HFFc6 (cell line): Measurements from ENCODE around the gene CPVL. TPM values are rescaled to one million over a fixed set of nuclear protein-coding genes. Genes with fewer than 3 reads are reported as not detected.

Experiments used
- DNase-seq: peaks from one replicate; pipeline ENCODE4 v3.0.0-alpha.2; 2018
- H3K27ac Mint-ChIP-seq: 2 replicates; pipeline ENCODE4 v1.8.0; 2020; ENCODE audit warnings: mild to moderate bottlenecking, mixed read lengths
- H3K27me3 Mint-ChIP-seq: 2 replicates; pipeline ENCODE4 v1.8.0; 2021; ENCODE audit warnings: mild to moderate bottlenecking, moderate library complexity, mixed read lengths; ENCODE audit not compliant: insufficient read depth
- H3K36me3 Mint-ChIP-seq: 2 replicates; pipeline ENCODE4 v1.8.0; 2021; ENCODE audit warnings: low read depth, mixed read lengths
- H3K4me1 Mint-ChIP-seq: 2 replicates; pipeline ENCODE4 v1.8.0; 2020; ENCODE audit warnings: low read depth, mixed read lengths
- H3K4me3 Mint-ChIP-seq: 2 replicates; pipeline ENCODE4 v1.8.0; 2020; ENCODE audit warnings: mild to moderate bottlenecking, moderate library complexity, mixed read lengths
- H3K9me3 Mint-ChIP-seq: 2 replicates; pipeline ENCODE4 v1.8.0; 2020; ENCODE audit warnings: mild to moderate bottlenecking, mixed read lengths
- CTCF ChIP-seq: fragments of 200-600 bp; sonication (generic); IDR thresholded peaks from 2 replicates; pipeline ENCODE4 v1.5.0; 2021; ENCODE audit warnings: antibody characterized with exemption, mild to moderate bottlenecking
- total RNA-seq, 6 experiments: library from RNA; stranded (reverse); fragmentation: NEBNext Ultra II Directional; extraction: Animal tissue kit (Norgen Biotek cat#: 25700); gene quantifications; 2 replicates in 1 of 6; 3 replicates in 5 of 6; pipeline ENCODE4 v1.2.3, GENCODE V29; 2021

The CPVL gene
- total RNA-seq, 6 experiments from 2014 or later: not detected

- H3K4me3 Mint-ChIP-seq: no peak overlapping the region
- H3K9me3 Mint-ChIP-seq: no peaks in the 10 kb centered on the region
- TF ChIP-seq CTCF: no peak
- H3K27ac Mint-ChIP-seq: no peak overlapping the region
- H3K27me3 Mint-ChIP-seq: peaks cover 22% of the 10 kb centered on the region
- no peaks in the 10 kb centered on the region; the same call in 1 of the 2 replicates for H3K36me3 Mint-ChIP-seq
- DNase-seq: no peak
- peaks cover 6% of the 10 kb centered on the region; the same call in 1 of the 2 replicates for H3K4me1 Mint-ChIP-seq
Measured at GRCh38 chr7:28953633-28954032, 192.7 kb downstream of the CPVL start.

Other genes starting within 250 kb of the CPVL start
- gene TRIL, start 188.2 kb downstream of the CPVL start, total RNA-seq: under 1 TPM in 2 of 6 experiments, not detected in 4; 0.07 to 0.08 TPM
- gene CHN2, start 48.2 kb upstream of the CPVL start, total RNA-seq: not detected